Parathyroid adenoma (tissue), 2 donors: ENCODE measurements around the gene SCN5A.

ENCODE experiments used
- H2AFZ ChIP-seq: fragments of 300-600 bp; sonication (generic); one replicate; pipeline ENCODE4 v1.7.0; 2017; ENCODE audit warnings: antibody characterized with exemption, mild to moderate bottlenecking
- H3K27ac ChIP-seq: fragments of 300-600 bp; sonication (generic); one replicate; pipeline ENCODE4 v1.7.0; 2017
- H3K27me3 ChIP-seq: fragments of 300-600 bp; sonication (generic); one replicate; pipeline ENCODE4 v1.7.0; 2017; ENCODE audit warnings: low read length; ENCODE audit not compliant: control insufficient read depth, insufficient read depth
- H3K36me3 ChIP-seq: fragments of 300-600 bp; sonication (generic); one replicate; pipeline ENCODE4 v1.7.0; 2017; ENCODE audit warnings: low read length; ENCODE audit not compliant: control insufficient read depth, insufficient read depth
- H3K4me1 ChIP-seq: fragments of 300-600 bp; sonication (generic); one replicate; pipeline ENCODE4 v1.7.0; 2017; ENCODE audit warnings: control low read depth
- H3K4me2 ChIP-seq: fragments of 300-600 bp; sonication (generic); one replicate; pipeline ENCODE4 v1.7.0; 2017; ENCODE audit warnings: low read length
- H3K4me3 ChIP-seq: fragments of 300-600 bp; sonication (generic); one replicate; pipeline ENCODE4 v1.7.0; 2017; ENCODE audit warnings: low read depth, low read length
- H3K79me2 ChIP-seq: fragments of 300-600 bp; sonication (generic); one replicate; pipeline ENCODE4 v1.7.0; 2017; ENCODE audit warnings: control low read depth
- H3K9ac ChIP-seq: fragments of 300-600 bp; sonication (generic); one replicate; pipeline ENCODE4 v1.7.0; 2017; ENCODE audit warnings: mild to moderate bottlenecking
- H3K9me3 ChIP-seq: fragments of 300-600 bp; sonication (generic); one replicate; pipeline ENCODE4 v1.7.0; 2017; ENCODE audit warnings: low read length; ENCODE audit not compliant: control insufficient read depth
- CTCF ChIP-seq: fragments of 300-600 bp; sonication (generic); IDR thresholded peaks from one replicate; pipeline ENCODE4 v1.7.0; 2017; ENCODE audit warnings: antibody characterized with exemption, mild to moderate bottlenecking
- donor health status: primary hyperparathyroidism.

The SCN5A gene

DNA sequence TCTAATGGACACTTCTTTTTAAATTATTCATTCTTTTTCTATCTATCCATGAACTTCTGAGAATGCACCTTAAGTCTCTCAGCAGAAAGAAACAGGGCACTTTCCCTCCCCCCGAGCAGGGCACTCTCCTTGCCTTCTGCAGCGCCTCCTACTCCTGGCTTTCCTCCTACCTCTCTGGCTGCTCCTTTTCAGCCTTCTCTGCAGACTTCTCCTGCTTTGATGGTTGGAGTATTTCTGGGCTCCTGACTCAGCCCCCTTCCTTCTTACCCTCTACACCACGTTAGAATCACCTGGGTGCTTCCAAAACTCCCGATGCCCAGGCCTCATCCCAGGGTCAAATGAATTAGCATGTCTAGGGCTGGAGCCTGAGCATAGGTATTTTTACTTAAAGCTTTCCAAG lies 3.4 kb downstream of the SCN5A start:
- Histone ChIP-seq H3K4me2 (no peak overlapping the region), H3K4me1 (no peaks in the 10 kb centered on the region), H3K27ac (no peak overlapping the region), H3K27me3 (no peaks in the 10 kb centered on the region), H2AFZ (no peak overlapping the region), H3K4me3 (no peak overlapping the region), H3K36me3 (no peaks in the 10 kb centered on the region), H3K79me2 (no peaks in the 10 kb centered on the region), H3K9me3 (no peaks in the 10 kb centered on the region), H3K9ac (no peak overlapping the region)
- TF ChIP-seq CTCF = no peak

GRCh38 chr3:38645601-38646000 lies 3.9 kb downstream of the SCN5A start:
- no peaks in the 10 kb centered on the region for H3K79me2 ChIP-seq
- H2AFZ ChIP-seq = no peak overlapping the region
- H3K4me3 ChIP-seq = no peak overlapping the region
- no peak for TF ChIP-seq CTCF
- no peak overlapping the region for H3K9ac ChIP-seq
- H3K36me3 ChIP-seq = no peaks in the 10 kb centered on the region
- H3K4me1 ChIP-seq = no peaks in the 10 kb centered on the region
- H3K27ac ChIP-seq = no peak overlapping the region
- H3K9me3 ChIP-seq = no peaks in the 10 kb centered on the region
- no peaks in the 10 kb centered on the region for H3K27me3 ChIP-seq
- no peak overlapping the region for H3K4me2 ChIP-seq

DNA sequence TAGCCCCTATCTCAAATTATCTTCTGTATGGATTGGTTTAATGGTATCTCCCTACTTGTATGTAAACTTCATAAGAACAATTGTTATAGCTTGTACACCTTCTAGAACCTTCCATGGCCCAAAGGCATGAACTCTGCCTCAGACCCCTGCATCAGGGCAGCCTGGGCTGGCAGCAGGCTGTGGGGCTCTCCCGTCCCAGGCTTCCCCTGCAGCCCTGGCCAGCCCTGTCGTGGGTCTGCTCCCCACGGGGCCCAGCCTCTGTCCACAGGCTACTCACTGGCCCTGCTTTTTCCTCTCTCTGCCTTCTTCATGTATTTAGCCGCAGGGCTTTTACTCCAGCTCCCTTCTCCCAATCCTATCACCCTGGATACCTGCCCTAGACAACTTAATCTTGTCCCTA lies 4.4 kb downstream of the SCN5A start:
- no peak overlapping the region for H2AFZ ChIP-seq
- no peak for TF ChIP-seq CTCF
- no peaks in the 10 kb centered on the region for H3K27me3 ChIP-seq
- H3K4me1 ChIP-seq = no peaks in the 10 kb centered on the region
- no peak overlapping the region for H3K4me2 ChIP-seq
- H3K9me3 ChIP-seq = no peaks in the 10 kb centered on the region
- no peak overlapping the region for H3K9ac ChIP-seq
- no peaks in the 10 kb centered on the region for H3K79me2 ChIP-seq
- no peaks in the 10 kb centered on the region for H3K36me3 ChIP-seq
- no peak overlapping the region for H3K27ac ChIP-seq
- H3K4me3 ChIP-seq = no peak overlapping the region

GRCh38 chr3:38644662-38645053 lies 4.8 kb downstream of the SCN5A start:
- no peak overlapping the region for H3K4me2 ChIP-seq
- no peaks in the 10 kb centered on the region for H3K36me3 ChIP-seq
- no peak overlapping the region for H3K9ac ChIP-seq
- H3K9me3 ChIP-seq = no peaks in the 10 kb centered on the region
- H2AFZ ChIP-seq = no peak overlapping the region
- no peak overlapping the region for H3K4me3 ChIP-seq
- no peak for TF ChIP-seq CTCF
- H3K79me2 ChIP-seq = no peaks in the 10 kb centered on the region
- no peaks in the 10 kb centered on the region for H3K4me1 ChIP-seq
- H3K27ac ChIP-seq = no peak overlapping the region
- no peaks in the 10 kb centered on the region for H3K27me3 ChIP-seq

DNA sequence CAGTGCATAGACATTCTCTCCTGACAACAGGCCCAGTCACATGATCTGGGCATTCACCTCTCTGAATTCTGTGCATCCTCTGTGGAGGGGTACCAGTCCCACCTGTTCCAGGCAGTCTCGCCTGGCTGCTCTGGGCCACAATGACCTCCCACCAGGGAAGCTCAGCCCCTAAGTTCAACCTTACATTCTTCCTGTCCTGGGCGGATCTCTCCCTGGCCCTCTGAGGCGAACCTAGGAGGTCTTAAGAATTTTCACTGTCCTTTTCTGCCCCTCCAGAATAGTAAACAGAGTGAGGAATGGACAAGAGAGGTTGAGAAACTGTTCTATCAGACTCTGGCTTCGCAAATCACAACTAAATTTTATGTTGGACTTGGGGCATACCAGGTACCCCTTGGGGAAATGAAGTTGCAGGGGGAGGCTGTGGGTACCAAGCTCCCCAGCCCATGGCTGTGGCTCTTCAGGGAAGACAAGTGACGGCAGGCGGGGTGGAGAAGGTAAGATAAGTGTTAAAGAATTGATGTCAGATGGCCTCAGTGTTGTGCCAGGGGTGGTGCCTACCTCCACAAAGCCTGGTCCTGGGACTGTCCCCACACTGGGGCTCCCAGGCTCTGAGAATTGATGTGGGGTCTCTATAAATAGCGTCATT lies 5.3 kb downstream of the SCN5A start:
- Histone ChIP-seq H2AFZ (no peak overlapping the region), H3K36me3 (no peaks in the 10 kb centered on the region), H3K4me2 (no peak overlapping the region), H3K27me3 (no peaks in the 10 kb centered on the region), H3K9me3 (no peaks in the 10 kb centered on the region), H3K4me3 (no peak overlapping the region), H3K27ac (no peak overlapping the region), H3K4me1 (no peaks in the 10 kb centered on the region), H3K9ac (no peak overlapping the region), H3K79me2 (no peaks in the 10 kb centered on the region)
- no peak for TF ChIP-seq CTCF
